Ovary (tissue), 9 donors: ENCODE data around the gene KCNIP3. TPM values are rescaled to one million over a fixed set of nuclear protein-coding genes. Genes with fewer than 3 reads are reported as not detected.

ENCODE experiments used
- DNase-seq, 5 donors: peaks; one replicate each; pipeline ENCODE4 v3.0.0-alpha.2; 2019 to 2020
- H3K27ac ChIP-seq, 2 donors: fragments of 200-600 bp; one replicate each; pipeline versions ENCODE4 v1.5.1 to v1.8.0; 2019 to 2022
- H3K27me3 ChIP-seq: fragments of 200-600 bp; one replicate; pipeline ENCODE4 v1.8.0; 2022
- H3K36me3 ChIP-seq: fragments of 200-600 bp; sonication (generic); one replicate; pipeline ENCODE4 v1.5.1; 2019
- H3K4me1 ChIP-seq: one replicate; pipeline ENCODE4 v1.8.1; 2013; ENCODE audit warnings: mild to moderate bottlenecking, moderate library complexity; ENCODE audit not compliant: insufficient read depth
- H3K4me3 ChIP-seq: fragments of 200-600 bp; sonication (generic); one replicate; pipeline ENCODE4 v1.5.1; 2017
- H3K9me3 ChIP-seq, 2 donors: fragments of 200-600 bp in 1 of 2; sonication (generic) in 1 of 2; one replicate each; pipeline versions ENCODE4 v1.5.1 to v1.8.1; 2013 to 2019; ENCODE audit warnings: mild to moderate bottlenecking in 1 of 2, moderate library complexity in 1 of 2
- CTCF ChIP-seq, 3 donors: fragments of 450-650 bp in 2 of 3; fragments of 200-600 bp in 1 of 3; IDR thresholded peaks; one replicate each; pipeline versions ENCODE4 v1.5.1 to v1.8.0; 2016 to 2022; ENCODE audit warnings: antibody characterized with exemption in 3 of 3, mild to moderate bottlenecking in 1 of 3
- EP300 ChIP-seq: sonication (generic); formaldehyde crosslinking; IDR thresholded peaks from one replicate; pipeline ENCODE4 v1.6.1; 2017; ENCODE audit warnings: antibody characterized with exemption
- POLR2A ChIP-seq: fragments of 450-650 bp; IDR thresholded peaks from one replicate; pipeline ENCODE4 v1.6.1; 2017; ENCODE audit warnings: antibody characterized with exemption, mild to moderate bottlenecking, moderate library complexity
- WGBS, 3 donors: extraction: QIAGEN DNeasy Blood & Tissue Kit in 1 of 3; methylation state at CpG; one replicate each; pipeline versions ENCODE4 v1.1.5 to v1.1.7; 2013 to 2017; 5-methylcytosine and 5-hydroxymethylcytosine counted together
- intact Hi-C, 4 donors: fragments of 100-400 bp; cut with DNase I; formaldehyde crosslinking; loops; one replicate each; pipeline versions ENCODE4 v1.11.0 to v1.15.1; 2022 to 2023
- polyA plus RNA-seq, 2 donors: library from polyadenylated mRNA; stranded (reverse); fragments of 200-250 nt in 1 of 2; fragments of 350-450 nt in 1 of 2; fragmentation: Illumina TruSeq in 1 of 2; extraction: RNeasy Lipid Tissue Mini Kit (QIAGEN cat#74804) in 1 of 2; gene quantifications; one replicate each; pipeline ENCODE4 v1.2.3, GENCODE V29; 2013 to 2014
- total RNA-seq, 7 donors: library from RNA; depleted of rRNA in 2 of 7; stranded (reverse); fragments of >200 nt in 2 of 7; fragmentation: NEBNext Ultra II Directional in 3 of 7; extraction: Animal tissue kit (Norgen Biotek cat#: 25700) in 3 of 7; gene quantifications; one replicate each; pipeline versions ENCODE4 v1.1.0 to v1.2.4, GENCODE V29; 2016 to 2023
- donor health status: DM: no; HTN: no; CAD: no; lungs with moderate emphysema.
- donor health status: DM: no; HTN: no; CAD: no.
- donor health status: Bipolar disorder and iron deficiency.
- donor health status: DM: yes; HTN: yes; CAD: no.
- donor health status: DM: no; HTN: no; CAD: no.
- donor health status: DM: yes; HTN: yes; CAD: no.

KCNIP3 gene
- total and polyA plus RNA-seq, 9 donors, result 2.2 to 26.0 (median 11.7) TPM

- DNase-seq, result no peak
- TF ChIP-seq POLR2A (no peak), EP300 (no peak), CTCF (IDR thresholded peaks at IDR 0.05) (no peak)
- no peaks in the 10 kb centered on the region for H3K4me1 ChIP-seq
- 79 to 86% (median 84%) methylated on average over 5 of the region's 5 CpGs for WGBS, 3 donors
- H3K36me3 ChIP-seq, result no peaks in the 10 kb centered on the region
- no peak overlapping the region for H3K4me3 ChIP-seq
- no peak overlapping the region for H3K27ac ChIP-seq
- no peaks in the 10 kb centered on the region for H3K27me3 ChIP-seq
- H3K9me3 ChIP-seq, result no peaks in the 10 kb centered on the region
- intact Hi-C loops, result no loop called here
Measured at GRCh38 chr2:95307036-95307435, 9.9 kb downstream of the KCNIP3 start.

GRCh38 chr2:95307878-95308277 lies 10.7 kb downstream of the KCNIP3 start:
- no peak for DNase-seq
- H3K4me1 ChIP-seq, result no peaks in the 10 kb centered on the region
- no peaks in the 10 kb centered on the region for H3K27me3 ChIP-seq
- H3K9me3 ChIP-seq, result no peaks in the 10 kb centered on the region
- H3K27ac ChIP-seq, result no peak overlapping the region
- intact Hi-C loops, result no loop called here
- no peak for TF ChIP-seq CTCF (IDR thresholded peaks at IDR 0.05)
- no peak for TF ChIP-seq EP300
- no peak for TF ChIP-seq POLR2A
- H3K4me3 ChIP-seq, result no peak overlapping the region
- 64 to 88% (median 67%) methylated on average over 8 of the region's 8 CpGs for WGBS, 3 donors
- no peaks in the 10 kb centered on the region for H3K36me3 ChIP-seq

- Histone ChIP-seq H3K36me3 (no peaks in the 10 kb centered on the region), H3K9me3 (no peaks in the 10 kb centered on the region), H3K4me3 (no peak overlapping the region), H3K27me3 (no peaks in the 10 kb centered on the region), H3K27ac (no peak overlapping the region), H3K4me1 (no peaks in the 10 kb centered on the region)
- WGBS, 3 donors, result 77 to 80% (median 78%) methylated on average over 7 to 12 of the region's 12 CpGs
- TF ChIP-seq POLR2A (no peak), CTCF (IDR thresholded peaks at IDR 0.05) (no peak), EP300 (no peak)
- intact Hi-C loops, result no loop called here
- DNase-seq, result no peak
Measured at GRCh38 chr2:95308426-95308990, 11.4 kb downstream of the KCNIP3 start.

GRCh38 chr2:95309599-95309998 lies 12.5 kb downstream of the KCNIP3 start:
- Histone ChIP-seq H3K9me3 (no peaks in the 10 kb centered on the region), H3K27ac (no peak overlapping the region), H3K36me3 (no peaks in the 10 kb centered on the region), H3K27me3 (no peaks in the 10 kb centered on the region), H3K4me1 (no peaks in the 10 kb centered on the region), H3K4me3 (no peak overlapping the region)
- no peak for DNase-seq
- intact Hi-C loops, result no loop called here
- TF ChIP-seq CTCF (IDR thresholded peaks at IDR 0.05) (no peak), POLR2A (no peak), EP300 (no peak)
- 77 to 80% (median 78%) methylated on average over 8 of the region's 8 CpGs for WGBS, 3 donors
